Measurements from ENCODE around the gene FAM43B. TPM values are rescaled to one million over a fixed set of nuclear protein-coding genes. Genes with fewer than 3 reads are reported as not detected.

Gene FAM43B
- total RNA-seq, 4 donors from 2014 or later, result 0.15 to 0.62 TPM; not detected in 2

DNA sequence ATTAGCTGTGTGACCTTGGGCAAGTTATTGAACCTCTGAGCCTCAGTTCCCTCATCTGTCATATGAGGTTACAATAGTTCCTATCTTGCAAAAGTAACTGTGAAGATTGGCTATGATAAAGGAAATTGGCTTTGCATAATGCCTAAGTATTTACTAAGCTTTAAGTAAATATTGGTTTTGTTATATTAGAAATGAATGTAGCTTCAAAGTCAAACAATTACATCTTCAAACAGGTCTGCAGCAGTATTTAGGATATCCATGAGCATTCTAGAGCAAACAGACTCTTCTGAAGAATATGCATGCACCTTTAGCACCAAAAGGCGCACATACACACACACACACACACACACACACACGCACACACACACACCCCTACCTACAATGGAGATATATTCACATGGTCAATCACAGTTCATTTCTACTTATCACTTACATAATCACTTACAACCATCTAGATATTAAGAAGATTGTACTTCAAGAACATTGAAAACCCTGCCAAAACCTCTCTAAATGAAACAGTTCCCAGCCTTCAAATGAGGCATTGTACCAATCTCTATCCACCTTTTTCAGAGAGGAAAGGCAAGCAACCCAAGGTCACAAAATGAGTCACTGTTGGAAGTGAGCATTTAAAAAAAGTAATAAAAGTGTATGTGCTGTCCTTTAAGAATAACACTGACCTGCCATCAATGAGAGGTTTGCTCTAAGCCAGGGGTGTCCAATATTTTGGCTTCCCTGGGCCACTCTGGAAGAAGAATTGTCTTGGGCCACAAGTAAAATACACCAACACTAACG is 13.4 kb upstream of the FAM43B start:
- 84 to 92% methylated on average over 3 of the region's 3 CpGs for WGBS, 2 donors
- no peak for DNase-seq (ENCODE audit: low spot score in 2 of 2)
- intact Hi-C loops (cut with DNase I; ENCODE audit: low total_unique reads), result no loop called here

GRCh38 chr1:20540281-20540680 is 12.1 kb upstream of the FAM43B start:
- no peak overlapping the region for H3K4me3 ChIP-seq (ENCODE audit: low read depth, poor library complexity, severe bottlenecking)
- TF ChIP-seq CTCF (IDR thresholded peaks at IDR 0.05) (no peak), POLR2A (IDR thresholded peaks at IDR 0.05) (no peak)
- intact Hi-C loops (cut with DNase I; ENCODE audit: low total_unique reads), result no loop called here
- no peak for DNase-seq (ENCODE audit: low spot score in 2 of 2)
- WGBS, 2 donors, result 89 to 93% methylated on average over 1 of the region's 1 CpG

More for the DNA sequence above, 13.4 kb upstream of the FAM43B start:
- no peak for TF ChIP-seq POLR2A (IDR thresholded peaks at IDR 0.05)
- no peak for TF ChIP-seq CTCF (IDR thresholded peaks at IDR 0.05)
- no peak overlapping the region for H3K4me3 ChIP-seq (ENCODE audit: low read depth, poor library complexity, severe bottlenecking)

GRCh38 chr1:20546637-20547036 is 5.7 kb upstream of the FAM43B start:
- intact Hi-C loops (cut with DNase I; ENCODE audit: low total_unique reads), result no loop called here
- DNase-seq (ENCODE audit: low spot score in 2 of 2), result no peak
- H3K4me3 ChIP-seq (ENCODE audit: low read depth, poor library complexity, severe bottlenecking), result no peak overlapping the region
- TF ChIP-seq POLR2A (IDR thresholded peaks at IDR 0.05) (no peak), CTCF (IDR thresholded peaks at IDR 0.05) (no peak)
- 89 to 94% methylated on average over 3 of the region's 3 CpGs for WGBS, 2 donors

DNA sequence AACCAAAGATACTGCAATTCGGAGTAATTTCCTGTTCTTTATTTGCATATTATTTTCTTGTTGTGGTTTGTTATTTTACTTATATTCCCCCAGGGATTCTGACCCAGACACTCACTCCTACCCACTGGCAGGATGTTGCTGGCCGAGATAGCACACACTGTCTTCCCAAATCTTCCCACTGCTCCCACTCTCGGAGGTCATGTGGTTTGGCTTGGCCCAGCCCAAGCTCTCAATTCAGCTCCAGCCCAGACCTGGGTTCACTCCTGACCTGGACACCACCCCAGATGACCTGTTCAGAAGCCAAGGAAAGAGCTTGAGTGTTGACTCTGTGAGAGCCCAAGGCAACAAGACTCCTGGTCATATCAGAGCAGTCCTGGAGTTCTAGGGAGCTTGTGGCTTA is 1.2 kb upstream of the FAM43B start:
- no peak overlapping the region for H3K4me3 ChIP-seq (ENCODE audit: low read depth, poor library complexity, severe bottlenecking)
- WGBS, 2 donors, result 48 to 68% methylated on average over 3 of the region's 3 CpGs
- TF ChIP-seq POLR2A (IDR thresholded peaks at IDR 0.05) (no peak), CTCF (IDR thresholded peaks at IDR 0.05) (no peak)
- no peak for DNase-seq (ENCODE audit: low spot score in 2 of 2)
- intact Hi-C loops (cut with DNase I; ENCODE audit: low total_unique reads), result no loop called here

- 1 to 2% methylated on average over 10 to 40 of the region's 82 CpGs for WGBS, 2 donors
- no peak for DNase-seq (ENCODE audit: low spot score in 2 of 2)
- TF ChIP-seq POLR2A (IDR thresholded peaks at IDR 0.05) (no peak), CTCF (IDR thresholded peaks at IDR 0.05) (no peak)
- H3K4me3 ChIP-seq (ENCODE audit: low read depth, poor library complexity, severe bottlenecking), result no peak overlapping the region
- intact Hi-C loops (cut with DNase I; ENCODE audit: low total_unique reads), result no loop called here
Measured at GRCh38 chr1:20552728-20553445, 514 bp downstream of the FAM43B start.
